ENCODE data around the gene PACS1. TPM values are rescaled to one million over a fixed set of nuclear protein-coding genes. Genes with fewer than 3 reads are reported as not detected.
A peak's percentile ranks its signal among the peaks of the same experiment; 100 is the strongest.

Gene PACS1
- total and polyA plus RNA-seq, 2 donors (not counting 1 experiment from before 2014, with no cell fraction given): 131 to 303 TPM

- POLR2A ChIA-PET: interaction anchor here (0.5 to 1.4 kb wide), 2 partner anchors 52 to 276 kb away, joined by 3 to 7 read pairs; no protein-coding TSS in a partner anchor
These were observed 13.7 kb downstream of the PACS1 start for GRCh38 chr11:66083767-66084166.

More at GRCh38 chr11:66083767-66084166, 13.7 kb downstream of the PACS1 start:
- peaks cover 93% of the 10 kb centered on the region for H3K79me2 ChIP-seq (ENCODE audit: control insufficient read depth, insufficient read depth, low read length)
- ATAC-seq (ENCODE audit: low read depth) (no peak), DNase-seq (no peak)
- no peaks in the 10 kb centered on the region for H3K9me3 ChIP-seq (ENCODE audit: control extremely low read depth in 1 of 3, control insufficient read depth in 2 of 3, insufficient read depth in 1 of 3, low read length in 2 of 3)
- H3K4me3 Mint-ChIP-seq: peak overlapping the region; percentile 48
- H3K9ac ChIP-seq (ENCODE audit: low read length): no peak overlapping the region
- no peaks in the 10 kb centered on the region for H3K27me3 Mint-ChIP-seq
- no peaks in the 10 kb centered on the region for H3K9me3 Mint-ChIP-seq (ENCODE audit: insufficient read depth)
- intact Hi-C loops (cut with micrococcal nuclease): no loop called here
- 100% methylated on average over 3 of the region's 3 CpGs for WGBS (ENCODE audit: insufficient coverage)
- H4K20me1 ChIP-seq (ENCODE audit: control insufficient read depth, insufficient read depth, low read length, poor library complexity, severe bottlenecking): no peaks in the 10 kb centered on the region
- H3K36me3 ChIP-seq (replicated peaks in 1 of 2; ENCODE audit: control extremely low read depth in 1 of 2, control insufficient read depth in 1 of 2, extremely low read depth in 1 of 2, insufficient read depth in 2 of 2, low read length in 1 of 2): peaks cover 1 to 4% of the 10 kb centered on the region in 2 experiments
- H3K4me3 ChIP-seq (ENCODE audit: control extremely low read depth in 1 of 5, extremely low read depth in 1 of 5, insufficient read depth in 1 of 5, low read depth in 2 of 5, low read length in 4 of 5): no peak overlapping the region
- H3K27ac Mint-ChIP-seq: peak overlapping the region; percentile 92
- CTCF ChIA-PET: interaction anchor here (1.2 to 5.3 kb wide), 4 partner anchors 13 to 51 kb away, joined by 3 to 35 read pairs (median 4); partner anchors contain the start of gene PACS1
- peaks cover 89% of the 10 kb centered on the region for H3K4me1 Mint-ChIP-seq
- TF ChIP-seq EZH2 (IDR thresholded peaks at IDR 0.05; ENCODE audit: borderline replicate concordance, insufficient read depth, low read depth, low read length, poor library complexity, severe bottlenecking) (no peak), CTCF (IDR thresholded peaks at IDR 0.05) (no peak)
- no peaks in the 10 kb centered on the region for H3K27me3 ChIP-seq (replicated peaks in 1 of 4; ENCODE audit: control extremely low read depth in 1 of 4, control insufficient read depth in 3 of 4, insufficient read depth in 4 of 4, low read length in 3 of 4)
- H3K27ac ChIP-seq (ENCODE audit: low read length in 2 of 2): peak overlapping the region; percentile 45 to 93
- H2AFZ ChIP-seq (ENCODE audit: insufficient read depth, low read depth, low read length, poor library complexity, severe bottlenecking): no peak overlapping the region
- peaks cover 79 to 86% of the 10 kb centered on the region in 2 donors for H3K4me1 ChIP-seq (ENCODE audit: control insufficient read depth in 2 of 2, insufficient read depth in 2 of 2, low read length in 2 of 2)
- H3K4me2 ChIP-seq (replicated peaks; ENCODE audit: low read depth, low read length, poor library complexity, severe bottlenecking): peak overlapping the region; percentile 81
